Type B pancreatic cell (in vitro differentiated cells): ENCODE results near the gene CERT1. TPM values are rescaled to one million over a fixed set of nuclear protein-coding genes. Genes with fewer than 3 reads are reported as not detected.

Experiments used
- DNase-seq: peaks from one replicate; pipeline ENCODE4 v3.0.0; 2021; ENCODE audit warnings: mixed read lengths; ENCODE audit not compliant: unreplicated experiment; ENCODE audit errors: extremely low spot score
- H3K27ac Mint-ChIP-seq: 2 replicates; pipeline ENCODE4 v1.8.0; 2021; ENCODE audit warnings: mild to moderate bottlenecking, mixed read lengths
- H3K27me3 Mint-ChIP-seq: 2 replicates; pipeline ENCODE4 v1.8.0; 2021; ENCODE audit warnings: mixed read lengths
- H3K36me3 Mint-ChIP-seq: 2 replicates; pipeline ENCODE4 v1.8.0; 2021; ENCODE audit warnings: mixed read lengths
- H3K4me1 Mint-ChIP-seq: one replicate; pipeline ENCODE4 v1.8.0; 2021; ENCODE audit warnings: mixed read lengths; ENCODE audit not compliant: unreplicated experiment
- H3K4me3 Mint-ChIP-seq: 2 replicates; pipeline ENCODE4 v1.8.0; 2021; ENCODE audit warnings: mild to moderate bottlenecking, mixed read lengths
- H3K9me3 Mint-ChIP-seq: 2 replicates; pipeline ENCODE4 v1.8.0; 2021; ENCODE audit warnings: mixed read lengths
- total RNA-seq: library from RNA; stranded (reverse); gene quantifications from 2 replicates; pipeline ENCODE4 v1.2.1, GENCODE V29; 2021; ENCODE audit warnings: low replicate concordance
- TF ChIP-seq, protein P1 (sequence below): fragments of 200-600 bp; sonication (generic); conservative IDR thresholded peaks from 2 replicates; pipeline ENCODE4 v1.5.0; 2021; ENCODE audit warnings: antibody characterized with exemption, mild to moderate bottlenecking

The CERT1 gene
- total RNA-seq, 1 donor from 2014 or later: 55.6 TPM

DNA sequence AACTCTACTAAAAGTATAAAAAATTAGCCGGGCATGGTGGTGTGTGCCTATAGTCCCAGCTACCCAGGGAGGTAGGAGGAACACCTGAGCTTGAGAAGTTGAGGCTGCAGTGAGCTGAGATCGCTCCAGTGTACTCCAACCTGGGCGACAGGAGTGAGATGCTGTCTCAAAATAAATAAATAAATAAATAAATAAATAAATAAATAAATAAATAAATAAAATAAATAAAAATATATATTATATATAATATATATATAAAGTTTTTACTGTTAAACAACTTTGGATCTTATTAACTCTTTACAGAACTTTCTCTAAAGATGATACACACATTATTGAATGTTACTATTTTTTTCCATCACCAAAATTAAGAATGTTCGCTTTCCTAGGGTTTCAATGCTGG, 136.0 kb downstream of the CERT1 start:
- no peak overlapping the region for H3K27ac Mint-ChIP-seq
- no peaks in the 10 kb centered on the region for H3K9me3 Mint-ChIP-seq
- DNase-seq: no peak
- no peaks in the 10 kb centered on the region for H3K4me1 Mint-ChIP-seq
- peaks cover 17% of the 10 kb centered on the region for H3K36me3 Mint-ChIP-seq
- no peaks in the 10 kb centered on the region for H3K27me3 Mint-ChIP-seq
- TF ChIP-seq, protein P1, sequence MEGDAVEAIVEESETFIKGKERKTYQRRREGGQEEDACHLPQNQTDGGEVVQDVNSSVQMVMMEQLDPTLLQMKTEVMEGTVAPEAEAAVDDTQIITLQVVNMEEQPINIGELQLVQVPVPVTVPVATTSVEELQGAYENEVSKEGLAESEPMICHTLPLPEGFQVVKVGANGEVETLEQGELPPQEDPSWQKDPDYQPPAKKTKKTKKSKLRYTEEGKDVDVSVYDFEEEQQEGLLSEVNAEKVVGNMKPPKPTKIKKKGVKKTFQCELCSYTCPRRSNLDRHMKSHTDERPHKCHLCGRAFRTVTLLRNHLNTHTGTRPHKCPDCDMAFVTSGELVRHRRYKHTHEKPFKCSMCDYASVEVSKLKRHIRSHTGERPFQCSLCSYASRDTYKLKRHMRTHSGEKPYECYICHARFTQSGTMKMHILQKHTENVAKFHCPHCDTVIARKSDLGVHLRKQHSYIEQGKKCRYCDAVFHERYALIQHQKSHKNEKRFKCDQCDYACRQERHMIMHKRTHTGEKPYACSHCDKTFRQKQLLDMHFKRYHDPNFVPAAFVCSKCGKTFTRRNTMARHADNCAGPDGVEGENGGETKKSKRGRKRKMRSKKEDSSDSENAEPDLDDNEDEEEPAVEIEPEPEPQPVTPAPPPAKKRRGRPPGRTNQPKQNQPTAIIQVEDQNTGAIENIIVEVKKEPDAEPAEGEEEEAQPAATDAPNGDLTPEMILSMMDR: no peak
- no peak overlapping the region for H3K4me3 Mint-ChIP-seq

DNA sequence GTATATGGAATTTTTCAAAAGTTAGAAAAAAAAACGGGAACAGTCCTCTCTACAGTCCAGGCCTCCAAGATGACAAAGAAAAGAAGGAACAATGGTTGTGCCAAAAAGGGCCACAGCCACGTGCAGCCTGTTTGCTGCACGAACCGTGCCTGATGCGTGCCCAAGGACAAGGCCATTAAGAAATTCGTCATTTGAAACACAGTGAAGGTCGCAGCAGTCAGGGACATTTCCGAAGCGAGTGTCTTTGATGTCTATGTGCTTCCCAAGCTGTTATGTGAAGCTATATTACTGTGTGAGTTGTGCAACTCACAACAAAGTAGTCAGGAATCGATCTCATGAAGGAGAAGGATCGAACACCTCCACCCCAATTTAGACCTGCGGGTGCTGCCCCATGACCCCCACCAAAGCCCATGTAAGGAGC, 137.0 kb downstream of the CERT1 start:
- no peaks in the 10 kb centered on the region for H3K4me1 Mint-ChIP-seq
- H3K36me3 Mint-ChIP-seq: peaks cover 12% of the 10 kb centered on the region
- no peaks in the 10 kb centered on the region for H3K27me3 Mint-ChIP-seq
- no peak overlapping the region for H3K27ac Mint-ChIP-seq
- H3K9me3 Mint-ChIP-seq: no peaks in the 10 kb centered on the region
- TF ChIP-seq, protein P1: no peak
- no peak for DNase-seq
- no peak overlapping the region for H3K4me3 Mint-ChIP-seq

DNA sequence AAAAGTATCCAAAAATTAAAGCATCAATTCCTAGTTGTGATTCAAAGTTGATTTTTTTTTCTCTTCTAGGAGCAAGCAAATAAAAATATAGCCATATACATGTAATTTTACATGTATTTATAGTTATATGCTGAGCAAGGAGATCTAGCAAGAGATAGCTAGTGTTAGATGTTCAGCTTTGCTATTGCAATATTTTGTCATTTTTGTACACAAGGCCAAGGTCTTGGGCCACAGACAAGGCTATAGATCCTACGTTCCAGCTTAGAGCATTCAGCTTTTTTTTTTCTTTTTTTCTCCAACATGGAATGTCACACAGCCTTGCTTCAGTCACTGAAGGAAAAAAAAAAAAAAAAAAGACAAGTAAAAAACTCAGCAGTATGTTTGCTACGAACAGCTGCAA, 137.6 kb downstream of the CERT1 start:
- Mint-ChIP-seq H3K4me1 (no peaks in the 10 kb centered on the region), H3K27ac (no peak overlapping the region), H3K27me3 (no peaks in the 10 kb centered on the region), H3K9me3 (no peaks in the 10 kb centered on the region), H3K4me3 (no peak overlapping the region), H3K36me3 (peaks cover 12% of the 10 kb centered on the region)
- no peak for DNase-seq
- TF ChIP-seq, protein P1: no peak

DNA sequence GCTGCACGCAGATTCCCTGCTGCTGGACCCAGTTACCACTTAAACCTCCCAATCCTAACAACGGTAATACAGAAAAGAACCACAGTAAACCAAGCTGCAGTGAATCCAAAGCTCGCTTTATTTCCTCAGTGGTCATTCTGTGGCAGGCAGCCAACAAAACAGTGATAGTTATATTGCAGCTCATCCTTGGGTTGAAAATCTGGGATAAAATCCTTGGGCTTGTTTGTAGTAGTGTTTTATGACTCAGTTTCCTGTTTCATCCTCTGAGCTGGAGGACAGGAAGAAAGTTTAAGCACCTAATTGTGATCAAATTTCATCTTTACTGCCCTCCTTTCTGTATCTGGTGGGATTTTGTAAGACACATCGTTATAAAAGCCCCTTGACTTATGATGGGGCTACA, 143.0 kb downstream of the CERT1 start:
- Mint-ChIP-seq H3K27me3 (no peaks in the 10 kb centered on the region), H3K27ac (no peak overlapping the region), H3K9me3 (no peaks in the 10 kb centered on the region), H3K36me3 (no peaks in the 10 kb centered on the region), H3K4me3 (no peak overlapping the region), H3K4me1 (peaks cover 3% of the 10 kb centered on the region)
- TF ChIP-seq, protein P1: no peak
- no peak for DNase-seq

DNA sequence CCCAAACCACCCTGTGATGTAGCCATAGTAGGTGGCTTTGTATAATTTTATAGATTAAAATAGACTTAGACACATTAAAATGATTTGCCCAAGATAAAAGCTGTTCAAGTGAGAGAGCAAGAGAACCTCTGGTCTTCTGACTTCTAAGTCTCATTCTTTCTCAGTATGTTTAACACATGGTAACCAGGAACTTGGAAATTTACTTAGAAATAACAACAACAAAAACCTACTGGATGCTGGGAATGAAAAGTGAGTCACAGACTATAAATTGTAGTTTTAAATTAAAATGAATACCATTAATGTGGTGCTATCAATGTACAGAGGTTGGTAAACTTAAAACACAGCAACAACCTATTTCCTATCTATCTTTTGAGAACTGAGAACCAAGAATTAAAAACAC, 144.0 kb downstream of the CERT1 start:
- Mint-ChIP-seq H3K27me3 (no peaks in the 10 kb centered on the region), H3K9me3 (no peaks in the 10 kb centered on the region), H3K4me1 (peaks cover 8% of the 10 kb centered on the region), H3K4me3 (no peak overlapping the region), H3K36me3 (no peaks in the 10 kb centered on the region), H3K27ac (no peak overlapping the region)
- DNase-seq: no peak
- TF ChIP-seq, protein P1: no peak

DNA sequence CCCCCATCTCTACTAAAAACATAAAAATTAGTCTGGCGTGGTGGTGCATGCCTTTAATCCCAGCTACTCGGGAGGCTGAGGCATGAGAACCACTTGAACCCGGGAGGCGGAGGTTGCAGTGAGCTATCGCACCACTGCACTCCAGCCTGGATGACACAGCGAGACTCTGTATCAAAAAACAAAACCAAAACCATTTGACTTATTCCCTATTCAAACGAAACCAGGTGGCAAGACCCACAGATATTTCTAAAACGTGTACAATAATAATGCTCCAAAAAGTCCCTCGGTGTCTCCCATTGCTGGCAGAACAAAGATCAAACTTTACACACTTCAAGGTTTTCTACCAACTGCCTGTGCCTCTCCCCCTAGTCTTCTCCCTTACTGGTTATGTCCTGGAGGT, 144.6 kb downstream of the CERT1 start:
- no peak for DNase-seq
- no peaks in the 10 kb centered on the region for H3K27me3 Mint-ChIP-seq
- no peak overlapping the region for H3K27ac Mint-ChIP-seq
- H3K36me3 Mint-ChIP-seq: peaks cover under 1% of the 10 kb centered on the region
- TF ChIP-seq, protein P1: no peak
- peaks cover 8% of the 10 kb centered on the region for H3K4me1 Mint-ChIP-seq
- H3K9me3 Mint-ChIP-seq: no peaks in the 10 kb centered on the region
- no peak overlapping the region for H3K4me3 Mint-ChIP-seq
